Fibroblast of the conjunctiva (primary cell): ENCODE measurements around the gene ME3.

Source experiments
- DNase-seq: peaks from one replicate; pipeline ENCODE4 v3.0.0-alpha.2; 2010; ENCODE audit warnings: low read depth

Gene ME3

GRCh38 chr11:86514453-86514852, 158.0 kb downstream of the ME3 start:
- no peak for DNase-seq

DNA sequence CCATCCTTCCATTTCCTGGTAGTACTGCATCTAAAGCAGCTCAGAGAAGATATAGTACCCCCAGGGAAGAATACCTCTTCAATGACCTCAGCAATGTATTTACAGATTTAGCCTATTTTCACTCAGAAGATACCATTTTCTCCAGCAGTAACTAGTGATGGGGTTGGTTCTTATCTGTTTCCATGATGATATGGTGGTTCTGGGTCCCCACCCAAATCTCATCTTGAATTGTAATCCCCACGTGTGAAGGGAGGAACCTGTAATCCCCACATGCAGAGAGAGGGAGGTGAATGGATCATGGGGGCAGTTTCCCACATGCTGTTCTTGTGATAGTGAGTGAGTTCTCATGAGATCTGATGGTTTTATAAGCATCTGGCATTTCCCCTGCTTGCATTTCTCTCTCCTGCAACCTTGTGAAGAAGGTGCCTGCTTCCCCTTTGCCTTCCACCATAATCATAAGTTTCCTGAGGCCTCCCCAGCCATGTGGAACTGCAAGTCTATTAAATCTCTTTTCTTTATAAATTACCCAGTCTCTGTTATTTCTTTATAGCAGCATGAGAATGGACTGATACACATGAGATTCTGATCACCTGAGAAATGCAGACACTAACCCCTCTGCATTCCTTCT, 158.6 kb downstream of the ME3 start:
- DNase-seq: no peak

DNA sequence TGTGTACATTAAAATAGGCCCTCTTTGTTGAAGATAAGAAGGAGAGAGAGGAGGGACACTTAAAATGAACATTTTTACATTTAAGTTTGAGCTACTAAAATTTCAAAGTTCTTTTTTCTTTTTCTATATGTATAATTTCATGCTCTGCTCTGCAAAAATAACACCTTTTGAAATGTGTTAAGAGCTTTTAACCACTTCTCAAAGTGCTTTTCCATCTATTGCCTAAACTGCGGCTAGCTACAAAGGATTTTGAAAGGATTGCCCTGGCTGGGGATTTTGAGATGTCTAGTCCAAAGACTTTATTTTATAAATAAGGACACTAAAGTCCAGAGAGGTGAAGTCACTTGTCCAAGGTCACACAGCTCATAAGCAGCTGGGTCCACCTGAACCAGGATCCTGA, 159.3 kb downstream of the ME3 start:
- no peak for DNase-seq

GRCh38 chr11:86511086-86511551, 161.3 kb downstream of the ME3 start:
- DNase-seq: peak; percentile 72

DNA sequence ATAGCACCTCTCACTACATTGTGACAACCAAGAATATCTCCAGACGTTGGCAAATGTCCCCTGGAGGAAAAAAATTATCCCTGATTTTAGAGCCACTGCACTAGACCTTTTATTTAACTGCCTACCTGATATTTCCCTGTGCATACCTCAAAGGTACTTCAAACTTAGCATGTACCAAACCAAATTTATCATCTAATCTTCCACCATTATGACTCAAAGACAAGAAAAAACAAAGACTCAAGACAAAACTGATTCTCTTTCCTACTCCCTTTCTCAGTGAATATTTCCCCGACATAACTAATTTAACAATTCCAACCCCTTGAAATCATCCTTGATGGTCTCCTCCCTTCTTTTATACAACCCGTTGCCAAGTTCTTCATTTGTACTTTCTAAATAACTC, 161.7 kb downstream of the ME3 start:
- no peak for DNase-seq

GRCh38 chr11:86510097-86510496, 162.3 kb downstream of the ME3 start:
- no peak for DNase-seq

DNA sequence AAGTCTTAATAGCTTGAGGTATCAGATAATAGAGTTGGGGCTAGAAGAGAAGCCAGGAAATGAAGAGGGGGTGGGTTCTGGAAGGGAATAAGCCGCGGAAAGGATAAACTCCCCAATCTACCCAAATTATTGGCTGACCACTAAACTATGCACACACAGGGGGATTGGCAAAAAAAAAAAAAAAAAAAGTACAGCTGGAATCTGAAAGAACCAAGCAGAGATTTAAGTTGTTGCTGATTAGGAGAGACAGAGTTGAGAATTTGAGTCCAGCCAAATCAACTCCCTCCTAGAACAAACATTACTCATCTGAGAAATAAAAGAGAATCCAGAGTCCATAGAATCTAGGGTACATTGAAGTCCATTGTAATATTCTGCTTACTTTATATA, 162.8 kb downstream of the ME3 start:
- no peak for DNase-seq

DNA sequence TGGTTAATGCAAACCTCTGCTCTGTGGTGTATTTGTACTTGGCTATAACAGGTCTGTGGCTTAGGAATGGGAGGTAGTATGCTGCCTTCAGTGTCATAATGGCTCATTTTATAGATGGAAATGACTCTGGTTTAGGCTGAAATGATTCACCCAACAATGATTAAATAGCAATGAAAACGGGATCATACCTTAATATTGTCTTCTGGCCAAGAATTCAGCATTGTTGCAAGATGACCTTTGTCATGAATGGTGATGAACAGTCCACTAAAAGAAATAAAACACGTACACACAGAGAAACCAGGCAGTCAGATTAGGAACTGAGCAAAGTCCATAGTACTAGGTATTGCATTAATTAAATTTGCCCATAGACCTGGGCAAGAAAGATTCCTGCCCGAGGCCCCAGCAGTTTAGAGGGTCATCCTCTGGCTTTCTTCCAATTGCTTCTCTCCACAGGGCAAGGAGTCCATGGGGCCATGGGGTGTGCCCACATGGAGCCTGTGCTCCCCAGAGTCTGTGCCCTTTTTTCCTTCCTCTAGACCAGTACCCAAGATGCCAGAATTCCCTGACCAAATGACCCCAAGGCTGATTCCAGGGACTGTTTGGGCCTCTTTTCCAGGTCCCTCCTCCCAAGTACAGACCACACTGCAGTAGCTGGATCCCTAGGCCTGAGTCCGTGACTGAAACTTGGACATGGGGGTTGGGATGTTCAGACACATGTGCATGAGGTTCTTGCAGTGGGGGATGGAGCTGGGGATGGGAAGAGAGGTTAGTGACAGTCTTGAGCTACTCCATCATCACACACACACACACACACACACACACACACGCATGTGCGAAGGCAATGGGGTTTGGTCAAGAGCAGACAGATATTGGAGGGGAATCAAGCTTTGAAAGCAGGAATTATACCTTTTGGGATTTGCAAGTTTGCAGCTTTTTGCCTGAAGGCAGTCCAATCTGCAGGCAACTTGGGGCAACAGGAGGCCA, 163.5 kb downstream of the ME3 start:
- DNase-seq: no peak

DNA sequence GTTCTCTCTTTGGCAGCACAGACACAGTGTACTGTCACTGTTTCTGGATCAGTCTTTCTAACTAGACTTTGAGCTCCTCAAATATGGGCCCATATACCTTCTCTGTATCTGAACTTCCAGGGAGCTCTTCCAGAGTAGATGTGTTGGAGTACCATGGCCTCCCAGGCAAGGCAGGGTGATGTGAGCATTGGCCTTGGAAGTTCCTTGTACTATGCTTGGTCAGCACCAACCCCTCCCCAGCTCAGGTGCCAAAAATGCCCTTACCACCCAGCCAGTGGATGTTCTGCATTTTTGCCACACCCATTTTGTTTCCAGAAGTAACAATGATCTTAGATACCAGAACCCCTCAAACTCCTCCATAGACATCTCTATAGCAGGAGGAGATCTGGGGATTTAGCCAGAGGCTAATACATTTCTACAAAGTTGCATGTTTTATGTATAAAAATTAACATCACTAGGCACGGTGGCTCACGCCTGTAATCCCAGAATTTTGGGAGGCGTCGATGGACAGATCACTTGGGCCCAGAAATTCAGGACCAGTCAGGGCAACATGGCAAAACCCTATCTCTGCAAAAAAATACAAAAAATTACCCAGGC, 165.1 kb downstream of the ME3 start:
- no peak for DNase-seq

- DNase-seq: no peak
Observed at GRCh38 chr11:86506235-86506634, 166.2 kb downstream of the ME3 start.

GRCh38 chr11:86503131-86503530, 169.3 kb downstream of the ME3 start:
- DNase-seq: no peak

- DNase-seq: no peak
Observed at GRCh38 chr11:86502137-86502642, 170.2 kb downstream of the ME3 start.

- no peak for DNase-seq
Observed at GRCh38 chr11:86500500-86501140, 171.8 kb downstream of the ME3 start.

DNA sequence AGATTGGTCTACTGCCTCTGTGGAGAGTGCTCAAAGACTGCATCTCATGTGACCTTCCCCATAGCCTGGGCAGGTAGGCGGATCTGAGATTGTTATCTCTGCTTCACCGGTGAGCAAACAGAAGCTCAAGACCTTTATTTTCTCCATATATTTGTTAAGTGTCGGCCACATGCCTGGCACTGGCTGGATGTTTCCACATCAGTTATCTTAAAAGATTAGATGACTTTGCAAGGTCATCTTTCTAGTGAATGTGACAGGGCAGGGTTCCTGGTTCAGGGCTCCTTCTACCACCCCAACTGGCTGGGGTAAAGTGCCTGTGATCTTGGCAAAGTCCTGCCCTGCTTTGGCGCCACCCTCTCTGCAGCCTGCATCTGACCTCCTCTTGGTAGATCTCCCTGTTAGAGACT, 172.7 kb downstream of the ME3 start:
- no peak for DNase-seq

- DNase-seq: no peak
Observed at GRCh38 chr11:86497836-86498235, 174.6 kb downstream of the ME3 start.

DNA sequence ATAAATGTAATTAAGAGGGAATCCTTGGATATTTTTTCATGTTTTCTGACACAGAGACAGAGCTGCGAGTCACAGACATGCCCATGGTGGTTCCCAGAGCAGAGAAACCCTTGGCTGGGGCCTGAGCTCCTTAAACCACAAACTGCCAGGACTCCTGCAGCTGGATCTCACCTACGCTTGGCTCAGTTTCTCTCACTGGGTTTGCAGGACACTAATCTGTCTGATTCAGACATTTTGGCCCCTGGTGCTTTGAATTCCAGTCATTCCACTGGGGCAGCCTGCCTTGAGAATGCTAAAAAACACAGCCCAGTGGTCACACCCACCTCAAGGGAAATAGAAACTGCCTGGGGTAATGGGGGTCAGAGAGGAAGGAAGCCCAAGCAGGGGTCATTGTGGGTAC, 175.1 kb downstream of the ME3 start:
- DNase-seq: no peak

- peak; percentile 20 for DNase-seq
Observed at GRCh38 chr11:86495351-86495750, 177.1 kb downstream of the ME3 start.

GRCh38 chr11:86492370-86493010, 179.9 kb downstream of the ME3 start:
- DNase-seq: no peak

DNA sequence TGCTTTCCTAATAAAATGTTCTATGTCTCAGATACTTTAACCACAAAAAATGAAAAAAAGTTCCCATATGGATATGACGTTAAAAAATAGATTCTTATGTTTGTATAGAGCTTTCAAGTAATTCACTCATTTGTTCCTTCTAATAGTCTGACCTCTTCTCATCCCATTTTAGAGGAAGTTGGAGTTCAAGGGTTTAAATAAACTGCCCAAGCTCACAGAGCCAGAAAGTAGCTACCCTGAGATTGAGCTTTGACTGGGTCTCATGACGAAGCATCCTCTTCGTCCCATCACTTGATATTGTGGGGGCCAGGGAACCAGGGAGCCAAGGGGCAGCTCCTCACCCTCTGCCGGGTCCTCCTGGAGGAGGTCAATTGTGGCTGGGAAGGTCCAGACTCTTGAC, 181.4 kb downstream of the ME3 start:
- DNase-seq: no peak

DNA sequence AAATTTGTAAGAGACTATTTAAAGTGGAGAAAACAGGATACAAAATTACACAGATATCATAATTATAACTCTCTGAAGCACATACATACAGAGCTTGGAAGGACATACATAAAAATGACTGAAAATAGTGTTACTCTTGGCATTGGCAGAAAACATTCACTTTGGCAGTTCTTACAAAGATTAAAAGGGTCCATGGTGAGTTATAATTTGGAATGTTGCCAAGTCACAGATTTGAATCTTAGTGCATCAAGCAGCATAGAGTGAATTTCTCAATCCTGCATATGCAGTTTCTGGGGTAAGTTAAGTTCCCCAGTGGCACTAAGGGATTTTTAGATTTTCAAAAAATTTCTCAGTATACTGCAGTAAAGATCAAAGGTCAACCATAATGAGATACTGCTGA, 181.8 kb downstream of the ME3 start:
- DNase-seq: peak; percentile 23

DNA sequence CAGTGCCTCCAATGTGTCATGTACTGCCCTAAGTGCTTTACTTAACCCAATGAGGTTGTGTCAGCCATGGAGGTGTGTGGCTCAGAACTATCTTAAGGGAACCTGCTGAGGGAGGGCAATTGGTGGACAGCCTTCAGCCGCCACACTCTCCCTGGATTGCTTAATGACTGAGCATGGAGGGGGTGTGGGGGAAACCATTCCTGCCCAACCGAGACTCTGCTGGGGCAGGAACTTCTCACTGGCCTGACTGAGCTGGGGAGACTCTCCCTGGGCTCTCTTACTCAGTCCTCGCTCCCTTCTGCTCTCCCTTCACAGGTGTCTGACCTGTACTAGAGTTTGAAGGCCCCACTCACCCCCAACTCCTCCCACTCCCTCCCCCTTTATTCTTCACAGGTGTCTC, 183.0 kb downstream of the ME3 start:
- DNase-seq: no peak

DNA sequence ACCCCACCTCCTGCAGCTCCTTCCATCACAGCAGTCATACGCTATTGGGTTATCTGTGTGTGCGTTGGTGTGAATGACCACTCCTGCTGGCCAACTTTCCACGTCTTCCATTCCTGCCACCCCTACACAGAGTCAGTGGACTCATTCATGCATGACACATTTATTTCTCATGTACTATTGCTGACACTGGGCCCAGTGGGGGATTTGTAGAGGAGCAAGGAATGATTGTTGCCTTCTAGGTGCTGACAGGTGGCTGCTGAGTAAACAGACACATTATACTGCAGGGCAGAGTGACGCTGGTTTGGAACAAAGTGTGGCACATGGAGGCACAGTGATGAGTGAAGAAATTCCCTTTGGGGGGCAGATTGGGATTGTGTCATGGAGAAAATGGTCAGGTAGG, 183.9 kb downstream of the ME3 start:
- no peak for DNase-seq
